BJ (cell line): Measurements from ENCODE around the gene ABCG1. TPM values are rescaled to one million over a fixed set of nuclear protein-coding genes. Genes with fewer than 3 reads are reported as not detected.

Experiments used
- CTCF ChIA-PET: fragments of 350-600 bp; formaldehyde crosslinking; extraction: SDS; loops from one replicate; lab custom pipeline; 2021; ENCODE audit warnings: antibody characterized with exemption, inconsistent platforms; lab: Yijun Ruan, JAX
- POLR2A ChIA-PET: fragments of 300-600 bp; sonication (Branson Sonifier 250); formaldehyde crosslinking; extraction: SDS; loops from one replicate; lab custom pipeline; 2021; ENCODE audit warnings: antibody characterized with exemption; lab: Charles Lee
- DNase-seq: peaks from one replicate; pipeline ENCODE4 v3.0.0-alpha.2; 2011; ENCODE audit warnings: low read depth
- H3K27me3 ChIP-seq: 2 replicates; pipeline ENCODE4 v1.6.0; 2011; ENCODE audit warnings: low read length; ENCODE audit not compliant: control insufficient read depth, insufficient read depth
- H3K36me3 ChIP-seq: 2 replicates; pipeline ENCODE4 v1.5.1; 2011; ENCODE audit warnings: low read length; ENCODE audit not compliant: control insufficient read depth, insufficient read depth
- H3K4me3 ChIP-seq: 2 replicates; pipeline ENCODE4 v1.5.1; 2011; ENCODE audit warnings: low read depth, mild to moderate bottlenecking, control low read depth, low read length
- CTCF ChIP-seq: IDR thresholded peaks from 2 replicates; pipeline ENCODE4 v1.5.1; 2011; ENCODE audit warnings: low read depth, mild to moderate bottlenecking, control low read depth, inconsistent platforms, low read length, moderate library complexity; ENCODE audit not compliant: insufficient read depth
- polyA plus RNA-seq: library from polyadenylated mRNA; depleted of rRNA; stranded (reverse); fragments of >200 nt; gene quantifications from 2 replicates; pipeline ENCODE4 v1.2.3, GENCODE V29; 2011

ABCG1 gene
- polyA plus RNA-seq, 1 experiment = 0.29 TPM

GRCh38 chr21:42223826-42224575 is 5.1 kb downstream of the ABCG1 start:
- H3K36me3 ChIP-seq = no peaks in the 10 kb centered on the region
- TF ChIP-seq CTCF = no peak
- no peak overlapping the region for H3K4me3 ChIP-seq
- POLR2A ChIA-PET = no interaction called here
- CTCF ChIA-PET = interaction anchor here (1.1 to 1.6 kb wide), 2 partner anchors 10 to 79 kb away, joined by 3 to 4 read pairs; no protein-coding TSS in a partner anchor
- no peak for DNase-seq
- peaks cover 8% of the 10 kb centered on the region for H3K27me3 ChIP-seq

GRCh38 chr21:42225042-42225441 is 6.1 kb downstream of the ABCG1 start:
- H3K4me3 ChIP-seq = no peak overlapping the region
- POLR2A ChIA-PET = no interaction called here
- H3K36me3 ChIP-seq = no peaks in the 10 kb centered on the region
- DNase-seq = no peak
- peaks cover 5% of the 10 kb centered on the region for H3K27me3 ChIP-seq
- no peak for TF ChIP-seq CTCF
- CTCF ChIA-PET = interaction anchor here (1.6 kb wide), 1 partner anchor 80 kb away, joined by 4 read pairs; no protein-coding TSS in a partner anchor

DNA sequence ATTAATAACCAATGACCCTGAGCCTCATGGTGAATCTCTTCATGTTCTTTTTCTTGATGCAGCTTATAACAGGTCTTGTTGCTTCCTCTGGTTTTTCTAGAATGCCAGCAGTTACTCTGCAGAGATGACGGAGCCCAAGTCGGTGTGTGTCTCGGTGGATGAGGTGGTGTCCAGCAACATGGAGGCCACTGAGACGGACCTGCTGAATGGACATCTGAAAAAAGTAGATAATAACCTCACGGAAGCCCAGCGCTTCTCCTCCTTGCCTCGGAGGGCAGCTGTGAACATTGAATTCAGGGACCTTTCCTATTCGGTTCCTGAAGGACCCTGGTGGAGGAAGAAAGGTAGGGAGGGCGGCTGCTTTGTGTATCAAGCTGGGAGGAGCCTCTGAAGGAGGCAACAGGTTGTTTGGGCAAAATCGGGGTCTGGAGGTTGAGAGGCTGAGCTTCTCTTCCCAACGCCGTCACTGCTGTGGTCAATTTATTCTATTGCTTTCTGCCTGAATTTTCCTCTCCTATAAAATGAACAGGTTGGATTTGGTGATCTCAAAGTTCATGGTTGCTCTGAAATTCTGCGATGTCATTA is 6.7 kb downstream of the ABCG1 start:
- POLR2A ChIA-PET = no interaction called here

GRCh38 chr21:42226626-42227025 is 7.7 kb downstream of the ABCG1 start:
- peaks cover 6% of the 10 kb centered on the region; the same call in 1 of the 2 replicates for H3K27me3 ChIP-seq
- ChIA-PET CTCF (no interaction called here), POLR2A (no interaction called here)
- DNase-seq = no peak
- no peak overlapping the region for H3K4me3 ChIP-seq
- H3K36me3 ChIP-seq = no peaks in the 10 kb centered on the region
- no peak for TF ChIP-seq CTCF

More for the DNA sequence above, 6.7 kb downstream of the ABCG1 start:
- DNase-seq = no peak
- TF ChIP-seq CTCF = no peak
- CTCF ChIA-PET = no interaction called here
- H3K27me3 ChIP-seq = peaks cover 4% of the 10 kb centered on the region; the same call in 1 of the 2 replicates
- no peak overlapping the region for H3K4me3 ChIP-seq
- H3K36me3 ChIP-seq = no peaks in the 10 kb centered on the region

DNA sequence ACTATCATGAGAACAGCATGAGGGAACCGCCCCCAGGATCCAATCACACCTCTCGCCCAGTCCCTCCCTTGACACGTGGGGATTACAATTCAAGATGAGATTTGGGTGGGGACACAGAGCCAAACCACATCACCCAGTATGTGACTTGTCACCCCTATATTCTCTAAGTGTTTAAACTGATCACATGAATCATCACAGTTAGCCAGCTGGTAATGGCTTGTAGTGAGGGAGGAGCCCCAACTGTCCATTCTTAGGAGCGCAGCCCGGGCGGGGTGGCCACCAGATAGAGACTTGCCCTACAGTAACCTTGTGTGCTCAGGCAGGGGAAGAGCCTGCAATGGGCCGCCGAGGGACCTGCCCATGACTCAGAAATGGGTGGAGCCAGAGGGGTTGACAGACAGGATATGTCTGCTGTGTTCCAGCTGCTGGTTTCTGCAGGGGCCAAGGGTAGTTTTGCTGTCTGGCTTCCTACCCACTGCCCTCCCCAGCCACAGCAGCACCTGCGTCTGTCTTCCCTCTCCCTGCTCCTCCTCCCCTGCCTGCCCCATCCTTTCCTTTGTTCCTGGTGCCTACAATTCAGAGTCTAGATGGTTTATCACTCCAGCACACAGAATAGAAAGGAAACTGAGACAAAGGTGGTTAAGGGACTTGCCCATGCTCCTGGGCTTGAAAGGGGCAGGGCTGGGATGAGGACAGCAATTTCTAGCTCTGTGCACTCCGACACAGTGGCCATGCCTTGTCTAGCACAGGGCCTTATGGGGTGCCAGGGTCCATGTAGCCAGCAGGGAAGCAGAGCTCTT is 9.2 kb downstream of the ABCG1 start:
- peak; percentile 1 for DNase-seq
- no peaks in the 10 kb centered on the region for H3K36me3 ChIP-seq
- POLR2A ChIA-PET = no interaction called here
- peaks cover 11% of the 10 kb centered on the region for H3K27me3 ChIP-seq
- TF ChIP-seq CTCF = no peak
- CTCF ChIA-PET = interaction anchor here (0.8 kb wide), 1 partner anchor 31 kb away, joined by 3 read pairs; no protein-coding TSS in a partner anchor
- H3K4me3 ChIP-seq = no peak overlapping the region
